H1 (cell line): ENCODE data around the gene FBLN2. TPM values are rescaled to one million over a fixed set of nuclear protein-coding genes. Genes with fewer than 3 reads are reported as not detected.

ENCODE experiments used
- HDAC2 ChIP-seq, 2 experiments: fragments of 300-600 bp in 1 of 2; sonication (generic) in 1 of 2; IDR thresholded peaks; 2 replicates each; pipeline ENCODE4 v1.6.1; 2011 to 2012; ENCODE audit warnings: low read depth in 2 of 2, low read length in 2 of 2, mild to moderate bottlenecking in 2 of 2, moderate library complexity in 2 of 2, borderline replicate concordance in 1 of 2, inconsistent platforms in 1 of 2
- JUND ChIP-seq: IDR thresholded peaks from 2 replicates; pipeline ENCODE4 v1.6.1; 2011; ENCODE audit warnings: mild to moderate bottlenecking, improper control_type of control experiment, low read length
- KDM1A ChIP-seq: fragments of 200-600, 300-600 bp; sonication (generic); IDR thresholded peaks from 2 replicates; pipeline ENCODE4 v1.7.1; 2016; ENCODE audit warnings: mild to moderate bottlenecking, low read length, borderline replicate concordance
- PHF8 ChIP-seq: fragments of 200-600 bp; sonication (generic); conservative IDR thresholded peaks from 2 replicates; pipeline ENCODE4 v1.7.1; 2012; ENCODE audit warnings: low read depth, mild to moderate bottlenecking, inconsistent platforms, low read length, moderate library complexity
- polyA plus RNA-seq, 7 experiments: library from polyadenylated mRNA; depleted of rRNA in 3 of 7; stranded (reverse) in 5 of 7; unstranded in 2 of 7; fragments of >200 nt in 5 of 7; fragments of 200-250 nt in 2 of 7; gene quantifications; 1 replicate in 5 of 7; 2 replicates in 1 of 7; 4 replicates in 1 of 7; pipeline versions ENCODE4 v1.2.1 to v1.2.3, GENCODE V29; 2011 to 2013; ENCODE audit warnings: missing spikeins in 2 of 7, mixed read lengths in 2 of 7
- total RNA-seq: library from RNA; stranded (reverse); fragmentation: NEBNext Ultra II Directional; extraction: Animal tissue kit (Norgen Biotek cat#: 25700); gene quantifications from 2 replicates; pipeline ENCODE4 v1.2.1, GENCODE V29; 2021

FBLN2 gene
- total and polyA plus RNA-seq, 2 of the 8 experiments (the other 6 are each of a cell fraction or from before 2014, with no cell fraction given), result 17.4 to 24.2 TPM

DNA sequence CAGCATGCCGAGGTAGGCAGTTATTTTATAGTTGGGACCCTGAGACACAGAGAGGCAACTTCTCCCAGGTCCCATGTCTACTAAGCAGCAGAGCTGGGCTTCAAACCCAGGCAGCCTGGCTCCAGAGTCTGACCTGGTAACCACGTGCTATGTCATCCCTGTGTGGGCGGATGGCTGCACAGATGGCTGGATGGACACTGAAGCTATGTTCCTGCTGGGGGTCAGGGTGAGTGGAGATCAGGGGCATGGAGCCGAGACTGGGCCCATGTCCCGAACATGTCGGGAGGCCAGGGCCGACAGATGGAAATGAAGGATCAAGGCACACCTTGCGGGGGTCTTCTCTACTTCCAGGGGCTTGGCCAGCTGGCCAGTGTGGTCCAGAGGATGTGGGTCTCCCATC is 9.3 kb upstream of the FBLN2 start (continued):
- TF ChIP-seq KDM1A, result no peak
- TF ChIP-seq JUND, result no peak
- TF ChIP-seq PHF8, result no peak
- TF ChIP-seq HDAC2 (IDR thresholded peaks at IDR 0.05; ENCODE audit: borderline replicate concordance in 1 of 2, low read depth in 2 of 2, low read length in 2 of 2), result no peak
